ACHN (cell line): Measurements from ENCODE around the gene MBP.
A peak's percentile ranks its signal among the peaks of the same experiment; 100 is the strongest.

Experiments
- DNase-seq: peaks from one replicate; pipeline ENCODE4 v3.0.0-alpha.2; 2015
- in situ Hi-C: cut with HindIII; loops from 2 replicates; pipeline ENCODE4 v1.10.0; 2017; ENCODE audit warnings: low sequenced_read_pairs, low pct_ligation_motif_present, low pct_unique_long_range_greater_than_20kb

The MBP gene

GRCh38 chr18:77062518-77063003 is 70.0 kb downstream of the MBP start:
- in situ Hi-C loops, result no loop called here
- no peak for DNase-seq

GRCh38 chr18:77061946-77062517 is 70.6 kb downstream of the MBP start:
- no peak for DNase-seq
- in situ Hi-C loops, result no loop called here

DNA sequence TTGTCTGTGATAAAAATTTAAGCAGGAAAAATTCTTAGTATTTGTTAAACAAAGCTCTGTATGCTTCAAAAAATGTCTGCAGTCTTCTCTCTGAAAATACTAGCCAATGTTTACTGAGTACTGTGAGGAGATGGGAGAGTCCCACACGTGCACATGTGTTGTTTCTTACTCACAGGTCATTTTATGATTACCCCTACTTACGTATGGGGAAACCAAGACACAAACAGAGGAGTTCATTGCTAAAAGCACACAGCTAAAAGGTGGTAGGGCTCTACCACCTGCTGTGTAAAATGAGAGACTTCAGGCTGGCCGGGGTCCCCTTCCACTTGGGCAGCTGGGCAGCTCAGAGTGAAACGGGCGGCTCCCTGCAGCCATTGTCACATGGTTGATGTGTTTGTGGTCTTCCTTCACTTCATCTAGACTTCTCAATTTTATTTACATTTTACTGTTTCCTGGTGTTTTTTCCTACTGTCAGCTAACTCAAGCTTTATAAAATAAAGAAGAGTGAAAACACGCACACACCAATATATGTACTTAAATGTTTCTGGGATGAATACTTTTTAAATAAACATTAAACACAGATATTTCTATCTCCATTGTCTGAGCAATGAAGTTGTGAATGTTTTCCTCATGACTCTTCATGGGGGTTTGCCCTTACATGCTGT is 71.2 kb downstream of the MBP start:
- in situ Hi-C loops, result no loop called here
- no peak for DNase-seq

- in situ Hi-C loops, result no loop called here
- DNase-seq, result no peak
These were observed 72.4 kb downstream of the MBP start for GRCh38 chr18:77060151-77060550.

GRCh38 chr18:77059294-77059916 is 73.2 kb downstream of the MBP start:
- peak; percentile 70 for DNase-seq

GRCh38 chr18:77058290-77058835 is 74.2 kb downstream of the MBP start:
- in situ Hi-C loops, result no loop called here
- no peak for DNase-seq

More at GRCh38 chr18:77059294-77059916, 73.2 kb downstream of the MBP start:
- in situ Hi-C loops, result no loop called here

- in situ Hi-C loops, result no loop called here
- no peak for DNase-seq
These were observed 75.6 kb downstream of the MBP start for GRCh38 chr18:77057006-77057395.

GRCh38 chr18:77056344-77057005 is 76.1 kb downstream of the MBP start:
- DNase-seq, result no peak
- in situ Hi-C loops, result no loop called here

DNA sequence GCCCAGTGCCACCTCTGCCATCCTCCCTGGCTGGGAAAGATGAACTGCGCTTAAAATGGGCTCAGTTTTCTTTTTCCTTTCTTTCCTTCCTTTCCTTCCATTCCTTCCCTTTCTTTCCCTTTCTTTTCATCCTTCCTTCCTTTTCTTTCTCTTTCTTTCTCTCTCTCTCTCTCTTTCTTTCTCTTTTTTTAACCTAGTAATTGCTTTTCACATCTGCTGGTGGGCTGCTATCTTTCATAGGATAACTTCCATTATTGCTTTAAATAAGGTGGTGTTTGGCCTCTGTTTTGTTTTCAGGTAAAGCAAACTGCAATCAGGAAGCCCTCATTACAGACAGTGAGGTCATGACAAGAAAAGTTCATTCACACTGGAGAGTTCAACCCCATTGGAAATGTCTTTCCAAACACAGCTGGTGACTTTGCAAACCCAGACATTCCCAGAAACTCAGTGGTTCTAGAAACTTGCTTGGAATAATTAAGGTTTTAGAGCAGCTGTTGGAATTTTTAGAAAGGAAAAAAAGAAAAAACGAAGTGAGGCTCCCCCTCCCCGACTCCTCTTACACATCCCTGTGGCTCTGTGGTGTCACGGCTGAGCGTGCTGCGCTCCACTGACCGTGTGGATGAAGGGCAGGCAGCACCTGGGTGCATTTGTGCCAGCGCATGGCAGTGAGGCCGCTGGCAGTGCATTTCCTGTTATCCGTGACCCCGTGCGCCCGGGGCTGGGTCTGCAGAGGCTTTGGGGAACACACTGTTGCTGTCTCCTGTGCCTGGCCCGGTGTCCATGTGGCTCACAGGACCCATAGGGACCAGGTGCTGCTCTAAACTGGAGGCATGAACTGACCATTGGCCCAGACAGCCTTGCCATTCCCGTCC is 76.9 kb downstream of the MBP start:
- in situ Hi-C loops, result no loop called here
- no peak for DNase-seq

- no peak for DNase-seq
- in situ Hi-C loops, result no loop called here
These were observed 77.8 kb downstream of the MBP start for GRCh38 chr18:77054606-77055428.

- in situ Hi-C loops, result no loop called here
- no peak for DNase-seq
These were observed 78.3 kb downstream of the MBP start for GRCh38 chr18:77054288-77054605.

DNA sequence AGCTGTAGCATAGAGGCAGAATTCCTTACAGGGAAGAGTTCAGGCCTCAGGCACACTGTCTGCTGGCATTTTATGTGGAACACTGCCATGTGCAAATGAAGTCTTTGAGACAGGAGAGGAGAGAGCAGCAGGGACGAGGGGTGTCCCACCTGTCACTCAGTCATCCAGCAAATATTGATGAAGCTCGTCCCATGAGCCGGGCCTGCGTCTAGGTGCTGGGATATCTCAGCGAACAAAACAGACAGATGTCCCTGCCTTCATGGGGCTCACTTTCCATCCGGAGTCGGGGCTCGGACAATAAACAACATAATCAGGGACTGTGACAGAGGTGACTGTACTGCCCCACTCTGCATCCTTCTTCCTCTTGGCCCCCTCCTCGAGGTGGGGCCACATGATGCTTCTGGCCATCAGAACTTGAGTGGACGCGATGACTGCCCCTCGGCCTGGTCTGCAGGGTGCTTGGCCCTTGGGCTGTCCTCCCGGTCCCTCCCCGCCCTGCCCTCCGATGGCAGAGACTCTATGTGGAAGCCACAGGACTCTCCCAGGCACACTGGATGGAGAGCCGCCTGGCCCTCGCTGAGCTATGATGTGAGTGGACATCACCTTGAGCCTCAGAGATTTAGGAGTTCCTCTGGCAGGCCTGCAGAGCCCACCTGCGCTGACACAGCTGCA is 78.8 kb downstream of the MBP start:
- DNase-seq, result no peak
- in situ Hi-C loops, result no loop called here

DNA sequence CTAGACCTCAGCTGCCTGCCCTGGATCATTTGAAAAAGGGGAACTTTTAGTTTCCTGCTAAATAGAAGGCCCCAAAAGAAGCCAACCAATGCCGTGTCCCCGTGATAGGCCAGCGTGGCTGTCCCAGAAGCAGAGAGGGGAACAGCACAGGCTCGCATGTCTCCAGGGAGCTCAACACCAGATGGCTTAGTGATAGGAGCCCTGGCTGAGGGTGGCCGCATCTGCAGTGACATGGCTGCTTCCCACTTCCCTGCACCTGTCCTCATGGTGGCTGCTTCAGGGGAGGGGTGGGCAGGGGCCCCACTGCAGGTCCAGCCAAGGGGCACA is 79.6 kb downstream of the MBP start:
- no peak for DNase-seq
- in situ Hi-C loops, result no loop called here

DNA sequence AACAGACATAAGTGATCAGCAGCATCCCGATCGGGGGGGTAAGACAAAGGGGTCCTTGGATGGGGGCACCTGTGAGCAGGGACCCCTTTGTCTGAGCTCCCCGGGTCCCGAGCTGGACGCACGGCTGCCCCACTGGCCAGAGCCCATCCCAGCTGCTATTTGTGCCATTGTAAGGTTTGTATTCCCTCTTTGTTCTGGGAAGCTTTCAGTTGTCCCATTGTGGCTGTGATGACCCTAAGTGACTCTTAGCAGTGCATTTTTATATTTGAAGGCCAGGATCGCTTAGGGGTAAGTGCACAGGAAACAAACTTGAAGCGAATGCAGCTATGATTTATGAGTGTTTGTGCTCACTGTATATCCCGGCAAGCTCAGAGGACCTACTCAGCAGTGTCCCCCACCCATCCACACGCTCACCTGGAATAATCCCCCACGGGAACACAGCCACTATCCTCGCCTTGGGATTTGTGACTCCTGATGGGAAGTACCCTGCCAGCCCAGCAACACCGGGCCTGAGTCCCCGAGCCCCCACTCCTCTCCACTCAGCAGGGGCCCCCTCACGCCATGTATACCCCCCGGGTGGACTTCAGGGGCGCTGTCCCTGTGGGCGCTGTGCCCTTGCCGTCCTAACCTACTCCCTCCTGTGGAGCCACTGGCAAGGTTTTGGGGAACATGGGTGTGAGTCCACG is 80.1 kb downstream of the MBP start:
- DNase-seq, result no peak
- in situ Hi-C loops, result no loop called here

DNA sequence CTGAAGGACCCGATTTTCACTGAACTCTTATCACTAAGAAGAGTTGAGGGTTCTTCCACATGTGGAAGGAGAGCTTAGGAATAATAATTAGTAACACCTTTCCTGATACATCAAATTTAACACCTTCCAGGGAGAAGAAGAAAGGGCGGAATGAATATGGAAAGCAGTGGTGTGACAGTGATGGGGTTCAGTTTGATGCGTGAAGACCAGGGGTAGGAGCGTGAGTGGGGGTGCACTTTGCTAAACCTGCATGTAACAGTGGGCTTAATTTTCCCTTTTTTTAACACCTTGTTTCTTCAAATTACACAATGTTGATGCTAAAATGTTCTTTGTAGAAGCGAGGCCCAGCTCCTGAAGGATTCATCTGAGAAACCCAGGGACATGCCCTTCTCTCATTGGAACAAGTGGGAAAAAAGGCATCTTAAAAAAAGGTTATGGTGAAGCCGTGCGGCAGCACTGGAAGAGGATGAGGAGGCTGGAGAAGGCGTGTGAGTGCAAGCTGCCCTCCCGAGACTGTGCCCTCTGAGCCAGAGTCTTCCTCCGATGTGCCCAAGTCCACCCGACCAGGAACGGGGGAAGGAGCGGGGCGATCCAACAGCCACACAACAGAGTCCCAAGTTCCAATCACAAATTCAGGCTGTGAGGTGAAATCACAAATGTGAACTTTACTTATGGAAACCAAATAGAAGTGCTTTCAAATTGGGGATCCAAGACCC is 80.8 kb downstream of the MBP start:
- in situ Hi-C loops, result no loop called here
- no peak for DNase-seq

GRCh38 chr18:77049938-77050337 is 82.6 kb downstream of the MBP start:
- in situ Hi-C loops, result no loop called here
- DNase-seq, result no peak
